Hematopoietic multipotent progenitor cell (in vitro differentiated cells): ENCODE data around the gene COQ10B. TPM values are rescaled to one million over a fixed set of nuclear protein-coding genes. Genes with fewer than 3 reads are reported as not detected.
"Not testable (repeated sequence)": the region's sequence is repeated elsewhere in the genome, so short reads cannot be mapped to it uniquely, and the experiment has no call there.

Source experiments
- DNase-seq, 3 donors: peaks; one replicate each; pipeline ENCODE4 v3.0.0-alpha.2; 2011 to 2015; ENCODE audit warnings: low read depth in 2 of 3, low spot score in 2 of 3
- total RNA-seq: library from RNA; depleted of rRNA; stranded (reverse); fragments of >200 nt; gene quantifications from one replicate; pipeline ENCODE4 v1.2.3, GENCODE V29; 2012

COQ10B gene
- total RNA-seq: 16.2 TPM

GRCh38 chr2:197453123-197453913 is at the start of gene COQ10B:
COQ10B (plus strand) TSS chr2:197453552; CDS start chr2:197453561, 9 bp downstream.
- DNase-seq: peak; percentile 94 to 99 (median 99)

GRCh38 chr2:197405582-197405981 is 47.8 kb upstream of the COQ10B start:
- DNase-seq: no peak

- no peak for DNase-seq
Measured at GRCh38 chr2:197414039-197414438, 39.3 kb upstream of the COQ10B start.

GRCh38 chr2:197414515-197414914 is 38.8 kb upstream of the COQ10B start:
- no peak for DNase-seq

- DNase-seq: no peak
Measured at GRCh38 chr2:197416268-197416667, 37.1 kb upstream of the COQ10B start.

- DNase-seq: no peak
Measured at GRCh38 chr2:197419438-197419837, 33.9 kb upstream of the COQ10B start.

- DNase-seq: no peak
Measured at GRCh38 chr2:197423307-197423706, 30.0 kb upstream of the COQ10B start.

GRCh38 chr2:197425550-197425949 is 27.8 kb upstream of the COQ10B start:
- DNase-seq: no peak

GRCh38 chr2:197426723-197427603 is 26.4 kb upstream of the COQ10B start:
- no peak for DNase-seq

- no peak for DNase-seq
Measured at GRCh38 chr2:197427986-197428385, 25.4 kb upstream of the COQ10B start.

GRCh38 chr2:197431858-197432257 is 21.5 kb upstream of the COQ10B start:
- no peak for DNase-seq

GRCh38 chr2:197432527-197432926 is 20.8 kb upstream of the COQ10B start:
- not testable (repeated sequence) for DNase-seq

GRCh38 chr2:197433780-197434438 is 19.4 kb upstream of the COQ10B start:
- DNase-seq: no peak

GRCh38 chr2:197434541-197435513 is 18.5 kb upstream of the COQ10B start, which contains the start of gene SF3B1:
SF3B1 (minus strand) TSS chr2:197435028; CDS start chr2:197434999, 29 bp downstream.
- DNase-seq: peak; percentile 97 to 99 (median 99)

- no peak for DNase-seq
Measured at GRCh38 chr2:197435598-197436420, 17.5 kb upstream of the COQ10B start.

- DNase-seq: no peak
Measured at GRCh38 chr2:197437380-197437779, 16.0 kb upstream of the COQ10B start.

- peak in 1 of 3 donors; percentile 23 for DNase-seq
Measured at GRCh38 chr2:197442857-197443256, 10.5 kb upstream of the COQ10B start.

- DNase-seq: no peak
Measured at GRCh38 chr2:197445746-197446145, 7.6 kb upstream of the COQ10B start.

- no peak for DNase-seq
Measured at GRCh38 chr2:197446844-197447243, 6.5 kb upstream of the COQ10B start.
